Spleen (tissue), 7 donors: Measurements from ENCODE around the gene LDLRAD4.

Experiments used
- CTCF ChIP-seq, 11 experiments: fragments of 200-600 bp in 7 of 11; fragments of 450-650 bp in 4 of 11; sonication (generic) in 4 of 11; IDR thresholded peaks in 8 of 11; conservative IDR thresholded peaks in 3 of 11; 1 replicate in 7 of 11; 2 replicates in 4 of 11; pipeline versions ENCODE4 v1.4.0 to v1.8.0; 2016 to 2021; ENCODE audit warnings: antibody characterized with exemption in 11 of 11, inconsistent platforms in 4 of 11, mild to moderate bottlenecking in 1 of 11
- POLR2A ChIP-seq, 3 donors: fragments of 450-650 bp; IDR thresholded peaks; one replicate each; pipeline ENCODE4 v1.5.1; 2017; ENCODE audit warnings: antibody characterized with exemption in 3 of 3, mild to moderate bottlenecking in 1 of 3
- donor health status: DM: no; HTN: no; CAD: no; lungs with moderate emphysema.
- donor health status: DM: no; HTN: no; CAD: no.
- donor health status: DM: no; HTN: no; CAD: no.

- TF ChIP-seq CTCF (IDR thresholded peaks at IDR 0.05 in 8 of 11, conservative IDR thresholded peaks at IDR 0.05 in 3 of 11) = no peak
- no peak for TF ChIP-seq POLR2A (IDR thresholded peaks at IDR 0.05)
Measured at GRCh38 chr18:13525381-13526029, 306.9 kb downstream of the LDLRAD4 start.
